ENCODE data around the gene GHRHR. TPM values are rescaled to one million over a fixed set of nuclear protein-coding genes. Genes with fewer than 3 reads are reported as not detected.

The GHRHR gene
- total RNA-seq, 2 donors from 2014 or later = not detected

DNA sequence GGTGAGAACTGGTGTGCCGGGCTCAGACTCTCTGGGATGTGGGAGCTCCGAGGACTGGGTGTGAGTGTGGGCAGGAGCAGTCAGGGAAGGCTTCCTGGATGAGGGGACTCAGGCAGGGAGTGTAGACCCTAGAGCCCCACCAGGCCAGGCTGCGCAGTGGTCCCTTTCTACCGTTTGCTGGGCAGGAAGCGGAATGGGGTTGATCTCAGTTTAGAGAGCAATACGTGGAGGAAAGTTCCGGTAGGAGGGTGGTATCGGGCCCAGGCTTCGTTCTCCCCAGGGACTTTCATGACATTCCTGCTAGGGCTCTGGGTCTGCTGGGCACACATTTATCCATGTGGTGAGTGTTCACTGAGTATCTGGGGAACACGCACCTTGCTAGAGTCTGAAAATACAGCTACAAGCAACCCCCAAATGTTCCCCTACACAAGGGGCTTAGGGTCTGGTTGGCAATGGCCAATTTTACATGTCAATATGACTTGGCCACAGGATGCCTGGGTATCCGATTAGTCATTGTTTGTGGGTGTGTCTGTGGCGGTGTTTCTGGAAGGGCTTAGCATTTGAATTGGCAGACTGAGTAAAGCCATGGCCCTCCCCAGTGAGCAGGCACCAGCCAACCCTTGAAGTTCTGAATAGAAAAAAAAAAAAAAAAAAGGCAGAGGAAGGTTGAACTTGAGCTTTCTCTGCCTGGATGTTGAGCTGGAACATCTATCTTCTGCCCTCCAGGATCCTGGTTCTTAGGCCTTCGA lies 20.8 kb downstream of the GHRHR start:
- TF ChIP-seq, protein P1, sequence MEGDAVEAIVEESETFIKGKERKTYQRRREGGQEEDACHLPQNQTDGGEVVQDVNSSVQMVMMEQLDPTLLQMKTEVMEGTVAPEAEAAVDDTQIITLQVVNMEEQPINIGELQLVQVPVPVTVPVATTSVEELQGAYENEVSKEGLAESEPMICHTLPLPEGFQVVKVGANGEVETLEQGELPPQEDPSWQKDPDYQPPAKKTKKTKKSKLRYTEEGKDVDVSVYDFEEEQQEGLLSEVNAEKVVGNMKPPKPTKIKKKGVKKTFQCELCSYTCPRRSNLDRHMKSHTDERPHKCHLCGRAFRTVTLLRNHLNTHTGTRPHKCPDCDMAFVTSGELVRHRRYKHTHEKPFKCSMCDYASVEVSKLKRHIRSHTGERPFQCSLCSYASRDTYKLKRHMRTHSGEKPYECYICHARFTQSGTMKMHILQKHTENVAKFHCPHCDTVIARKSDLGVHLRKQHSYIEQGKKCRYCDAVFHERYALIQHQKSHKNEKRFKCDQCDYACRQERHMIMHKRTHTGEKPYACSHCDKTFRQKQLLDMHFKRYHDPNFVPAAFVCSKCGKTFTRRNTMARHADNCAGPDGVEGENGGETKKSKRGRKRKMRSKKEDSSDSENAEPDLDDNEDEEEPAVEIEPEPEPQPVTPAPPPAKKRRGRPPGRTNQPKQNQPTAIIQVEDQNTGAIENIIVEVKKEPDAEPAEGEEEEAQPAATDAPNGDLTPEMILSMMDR (IDR thresholded peaks at IDR 0.05) = no peak
- H3K9me3 ChIP-seq = no peaks in the 10 kb centered on the region
- no peaks in the 10 kb centered on the region for H3K27me3 ChIP-seq
- H3K4me3 ChIP-seq = no peak overlapping the region
- H3K36me3 ChIP-seq = no peaks in the 10 kb centered on the region
- H3K4me1 ChIP-seq = peaks cover 0 to 12% of the 10 kb centered on the region in 2 donors
- no peak for DNase-seq (ENCODE audit: low spot score)
- no peak overlapping the region for H3K27ac ChIP-seq

DNA sequence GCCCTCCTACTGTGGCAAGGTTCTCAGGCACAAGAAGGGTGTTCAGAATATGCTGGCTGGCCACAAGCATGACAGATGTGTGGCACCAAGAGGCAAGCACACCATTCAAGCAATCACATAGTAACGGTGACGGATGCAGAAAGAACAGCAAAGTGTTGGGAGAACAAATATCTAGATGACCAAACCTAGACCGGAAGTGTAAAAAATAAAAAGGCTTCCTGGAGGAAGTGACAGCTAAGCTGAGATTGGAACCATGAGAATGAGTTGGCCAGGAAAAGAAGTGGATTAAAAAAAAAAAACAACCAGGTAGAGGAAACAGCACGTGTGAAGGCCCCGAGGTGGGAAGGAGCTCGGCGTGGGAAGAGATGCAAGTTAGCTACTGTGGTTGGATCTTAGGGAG lies 22.0 kb downstream of the GHRHR start:
- TF ChIP-seq, protein P1 (IDR thresholded peaks at IDR 0.05) = no peak
- Histone ChIP-seq H3K27ac (no peak overlapping the region), H3K4me1 (peaks cover 0 to 12% of the 10 kb centered on the region in 2 donors), H3K36me3 (no peaks in the 10 kb centered on the region), H3K27me3 (no peaks in the 10 kb centered on the region), H3K4me3 (no peak overlapping the region), H3K9me3 (no peaks in the 10 kb centered on the region)
- DNase-seq (ENCODE audit: low spot score) = no peak

DNA sequence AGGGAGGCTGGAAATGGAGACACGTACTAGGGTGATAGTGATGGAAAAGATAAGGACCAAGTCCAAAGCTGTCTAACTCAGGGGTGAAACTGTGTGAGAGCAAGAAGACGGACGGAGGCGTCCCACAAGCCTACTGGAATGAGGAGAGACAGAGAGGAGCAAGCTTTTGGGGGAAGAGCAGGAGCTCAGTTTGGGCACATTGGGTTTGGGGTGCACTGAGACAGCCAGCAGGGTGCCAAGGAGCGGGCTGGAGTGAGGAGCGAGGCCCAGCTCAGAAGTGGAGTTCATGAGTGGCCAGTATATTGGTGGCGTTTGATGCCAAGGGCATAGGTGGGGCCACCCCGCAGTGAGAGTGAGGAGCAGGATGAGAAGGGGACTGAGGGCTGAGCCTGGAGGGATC lies 22.6 kb downstream of the GHRHR start:
- Histone ChIP-seq H3K4me1 (peaks cover 0 to 12% of the 10 kb centered on the region in 2 donors), H3K27me3 (no peaks in the 10 kb centered on the region), H3K4me3 (no peak overlapping the region), H3K27ac (no peak overlapping the region), H3K36me3 (no peaks in the 10 kb centered on the region), H3K9me3 (no peaks in the 10 kb centered on the region)
- DNase-seq (ENCODE audit: low spot score) = no peak
- TF ChIP-seq, protein P1 (IDR thresholded peaks at IDR 0.05) = no peak

DNA sequence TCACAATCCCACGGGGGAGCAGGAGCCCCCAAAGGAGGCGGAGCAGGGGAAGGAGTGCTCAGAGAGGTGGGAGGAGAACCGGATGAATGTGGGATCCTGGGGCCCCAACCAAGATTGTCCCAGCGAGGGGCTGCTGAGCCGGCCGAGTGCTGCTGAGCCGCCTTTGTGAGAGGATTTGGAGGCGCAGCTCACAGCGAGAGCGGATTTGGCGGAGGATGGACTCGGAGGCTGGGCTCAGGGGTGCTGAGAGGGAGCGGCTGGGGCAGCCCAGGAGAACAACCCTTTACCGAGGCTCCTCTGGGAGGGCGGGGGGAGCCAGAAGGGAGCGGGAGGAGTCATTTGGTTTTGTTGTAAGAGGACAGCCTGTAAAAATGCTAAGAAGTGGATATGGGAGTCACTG lies 23.0 kb downstream of the GHRHR start:
- Histone ChIP-seq H3K9me3 (no peaks in the 10 kb centered on the region), H3K4me3 (no peak overlapping the region), H3K36me3 (no peaks in the 10 kb centered on the region), H3K27ac (no peak overlapping the region), H3K4me1 (peaks cover 0 to 12% of the 10 kb centered on the region in 2 donors), H3K27me3 (no peaks in the 10 kb centered on the region)
- TF ChIP-seq, protein P1 (IDR thresholded peaks at IDR 0.05) = no peak
- no peak for DNase-seq (ENCODE audit: low spot score)

DNA sequence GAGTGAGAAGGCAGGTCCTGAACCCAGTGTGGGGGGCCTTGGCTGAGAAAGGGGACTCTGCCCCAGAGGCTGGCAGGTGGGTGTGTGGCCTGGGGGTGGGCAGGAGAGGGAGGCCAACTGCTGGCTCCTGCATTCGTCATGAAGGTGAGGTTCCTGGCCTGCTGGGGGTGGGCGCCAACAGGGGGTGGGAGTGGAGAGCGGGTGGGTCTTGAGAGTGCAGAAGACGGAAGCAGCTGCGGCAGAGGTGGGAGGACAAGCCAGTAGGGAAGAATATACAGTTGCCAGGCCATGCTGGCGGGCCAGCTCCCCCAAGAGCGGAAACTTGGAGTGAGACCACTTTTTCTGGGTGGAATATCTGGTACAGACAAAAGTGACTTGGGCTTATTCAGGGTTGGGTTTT lies 23.4 kb downstream of the GHRHR start:
- Histone ChIP-seq H3K4me1 (peaks cover 0 to 12% of the 10 kb centered on the region in 2 donors), H3K9me3 (no peaks in the 10 kb centered on the region), H3K36me3 (no peaks in the 10 kb centered on the region), H3K4me3 (no peak overlapping the region), H3K27ac (no peak overlapping the region), H3K27me3 (no peaks in the 10 kb centered on the region)
- TF ChIP-seq, protein P1 (IDR thresholded peaks at IDR 0.05) = no peak
- no peak for DNase-seq (ENCODE audit: low spot score)

DNA sequence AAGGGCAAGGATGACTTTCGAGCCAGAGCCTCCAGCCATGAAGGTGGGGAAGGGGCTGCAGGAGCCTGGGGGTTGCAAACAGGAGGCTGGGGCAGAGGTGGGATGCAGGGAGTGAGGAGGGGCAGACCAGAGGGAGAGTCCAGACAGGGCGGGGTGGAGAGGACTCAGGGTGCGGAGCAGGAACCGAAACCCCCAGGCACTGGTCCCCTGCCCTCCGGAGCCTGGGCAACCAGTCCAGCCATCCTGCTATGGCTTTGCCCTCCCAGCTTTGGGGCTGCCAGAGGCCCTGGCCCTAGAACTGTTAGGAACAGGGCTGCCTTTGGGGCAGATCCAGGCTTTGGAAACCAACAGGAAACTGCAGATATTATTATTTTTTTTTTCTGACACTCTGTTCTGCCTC lies 24.2 kb downstream of the GHRHR start:
- H3K36me3 ChIP-seq = no peaks in the 10 kb centered on the region
- H3K9me3 ChIP-seq = no peaks in the 10 kb centered on the region
- TF ChIP-seq, protein P1 (IDR thresholded peaks at IDR 0.05) = no peak
- H3K4me3 ChIP-seq = no peak overlapping the region
- no peak for DNase-seq (ENCODE audit: low spot score)
- H3K4me1 ChIP-seq = peaks cover 0 to 12% of the 10 kb centered on the region in 2 donors
- no peak overlapping the region for H3K27ac ChIP-seq
- no peaks in the 10 kb centered on the region for H3K27me3 ChIP-seq
